ENCODE measurements around the gene SEPTIN14. TPM values are rescaled to one million over a fixed set of nuclear protein-coding genes. Genes with fewer than 3 reads are reported as not detected.
"Not testable (repeated sequence)": the region's sequence is repeated elsewhere in the genome, so short reads cannot be mapped to it uniquely, and the experiment has no call there.

The SEPTIN14 gene
- total RNA-seq = not detected

DNA sequence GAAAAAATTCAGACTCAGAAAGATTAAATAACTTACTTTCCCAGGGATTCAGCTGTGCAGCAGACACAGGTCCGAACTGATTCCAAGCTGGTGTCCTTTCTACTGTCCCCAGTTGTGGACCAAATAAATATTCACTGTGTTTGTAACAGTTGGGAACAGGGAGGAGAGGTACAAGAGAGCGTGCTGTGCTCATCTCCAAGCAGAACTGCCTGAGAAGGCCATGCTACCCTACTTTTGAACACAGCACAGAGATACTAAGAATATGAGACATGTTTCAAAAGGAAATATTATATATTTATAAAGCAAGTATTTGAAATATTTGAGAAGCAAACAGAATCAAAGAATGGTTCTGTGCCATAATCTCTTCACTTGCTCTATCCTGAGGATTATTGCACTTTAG lies at the start of gene SEPTIN14:
Gene SEPTIN14, minus strand, starts transcription at position 101 of the 400 bp plus-strand sequence. CDS start 756 bp downstream, outside the sequence.
- DNase-seq = not testable (repeated sequence)

DNA sequence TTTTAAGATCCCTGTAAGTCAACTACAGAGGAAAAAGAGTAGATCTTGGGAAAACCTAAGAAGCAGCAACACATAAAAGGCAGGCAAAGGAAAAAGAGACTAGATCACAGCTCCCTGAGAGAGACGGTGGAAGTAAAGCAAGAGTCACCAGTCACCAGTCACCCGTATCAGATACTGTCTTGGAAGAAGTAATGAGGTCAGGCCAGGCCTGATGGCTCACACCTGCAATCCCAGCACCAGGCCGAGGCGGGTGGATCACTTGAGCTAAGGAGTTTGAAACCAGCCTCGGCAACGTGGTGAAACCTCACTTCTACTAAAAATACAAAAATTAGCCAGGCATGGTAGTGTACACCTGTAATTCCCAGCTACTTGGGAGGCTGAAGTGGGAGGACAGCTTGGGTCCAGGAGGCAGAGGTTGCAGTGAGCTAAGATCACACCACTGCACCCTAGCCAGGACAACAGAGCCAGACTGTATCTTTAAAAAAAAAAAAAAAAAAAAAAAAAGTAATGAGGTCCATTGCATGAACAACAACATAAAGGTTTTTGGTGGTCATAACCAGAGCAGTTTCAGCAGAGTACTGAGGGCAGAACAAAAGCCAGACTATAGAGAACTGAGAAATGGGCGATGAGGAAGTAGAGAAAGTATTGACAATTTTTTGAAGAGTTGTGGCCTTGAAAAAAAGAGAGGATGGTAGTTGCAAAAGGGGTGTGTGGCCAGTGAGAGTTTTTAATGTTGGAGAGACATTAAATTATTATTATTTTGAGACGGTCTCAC lies 41.6 kb upstream of the SEPTIN14 start:
- DNase-seq = no peak

DNA sequence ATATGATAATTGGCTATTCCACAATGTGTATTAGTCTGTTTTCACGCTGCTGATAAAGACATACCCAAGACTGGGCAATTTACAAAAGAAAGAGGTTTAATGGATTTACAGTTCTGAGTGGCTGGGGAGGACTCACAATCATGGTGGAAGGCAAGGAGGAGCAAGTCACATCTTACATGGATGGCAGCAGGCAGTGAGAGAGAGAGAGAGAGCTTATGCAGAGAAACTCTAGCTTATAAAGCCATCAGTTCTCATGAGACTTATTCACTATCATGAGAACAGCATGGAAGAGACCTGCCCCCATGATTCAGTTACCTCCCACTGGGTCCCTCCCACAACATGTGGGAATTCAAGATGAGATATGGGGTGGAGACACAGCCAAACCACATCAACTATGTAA lies 38.5 kb upstream of the SEPTIN14 start:
- DNase-seq = not testable (repeated sequence)

DNA sequence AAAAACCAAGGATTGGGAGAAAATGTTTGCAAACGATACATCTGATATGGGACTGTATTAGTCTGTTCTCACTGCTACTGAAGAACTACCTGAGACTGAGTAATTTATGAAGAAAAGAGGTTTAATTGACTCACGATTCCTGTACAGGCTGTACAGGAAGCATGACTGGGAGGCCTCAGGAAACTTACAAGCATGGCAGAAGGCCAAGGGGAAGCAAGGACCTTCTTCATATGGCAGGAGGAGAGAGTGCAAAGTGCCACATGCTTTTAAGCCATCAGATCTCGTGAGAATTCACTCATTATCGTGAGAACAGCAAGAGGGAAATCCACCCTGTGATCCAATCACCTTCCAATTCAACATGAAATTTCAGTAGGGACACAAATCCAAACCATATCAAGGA lies 35.7 kb upstream of the SEPTIN14 start:
- no peak for DNase-seq

- DNase-seq = no peak
These were observed 32.5 kb upstream of the SEPTIN14 start for GRCh38 chr7:55895021-55895420.

DNA sequence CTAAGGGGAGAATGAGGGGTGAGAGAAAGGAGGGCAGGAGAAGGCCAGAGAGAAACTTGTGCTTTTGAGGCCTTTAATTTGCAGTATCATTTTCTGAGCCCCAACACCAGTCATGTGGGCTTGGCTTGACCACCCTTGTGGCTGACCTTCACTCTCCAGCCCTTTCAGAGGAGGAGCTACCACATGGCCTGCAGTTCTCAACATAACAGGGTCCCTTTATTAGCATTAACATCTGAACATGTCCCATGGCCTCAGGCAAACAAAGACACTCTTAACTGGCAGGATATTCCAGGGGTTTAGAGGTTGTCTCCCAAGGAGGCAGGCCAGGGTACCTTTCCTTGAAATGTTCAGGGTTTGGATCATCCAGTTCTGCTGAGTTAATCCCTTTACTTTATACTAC lies 31.4 kb upstream of the SEPTIN14 start:
- no peak for DNase-seq

GRCh38 chr7:55888378-55888777 lies 25.8 kb upstream of the SEPTIN14 start:
- not testable (repeated sequence) for DNase-seq

DNA sequence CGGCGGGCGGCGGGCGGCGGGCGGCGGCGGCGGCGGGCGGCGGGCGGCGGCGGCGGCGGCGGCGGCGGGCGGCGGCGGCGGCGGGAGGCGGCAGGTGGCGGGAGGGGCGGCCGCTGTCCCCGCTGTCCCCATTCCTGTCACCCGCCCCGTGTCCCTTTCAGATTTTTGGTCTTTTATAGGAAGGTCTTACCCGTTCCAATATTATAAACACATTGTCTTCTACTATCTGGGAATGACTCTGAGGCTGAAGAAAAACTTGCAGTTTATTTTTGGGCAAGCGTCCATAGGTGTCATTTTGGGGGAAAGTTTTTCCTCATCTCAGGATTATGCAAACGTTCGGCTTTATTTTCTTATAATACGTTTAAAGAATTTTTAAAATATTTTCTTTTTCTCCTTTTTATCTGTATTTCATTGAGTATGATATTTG lies 25.3 kb upstream of the SEPTIN14 start:
- no peak for DNase-seq

DNA sequence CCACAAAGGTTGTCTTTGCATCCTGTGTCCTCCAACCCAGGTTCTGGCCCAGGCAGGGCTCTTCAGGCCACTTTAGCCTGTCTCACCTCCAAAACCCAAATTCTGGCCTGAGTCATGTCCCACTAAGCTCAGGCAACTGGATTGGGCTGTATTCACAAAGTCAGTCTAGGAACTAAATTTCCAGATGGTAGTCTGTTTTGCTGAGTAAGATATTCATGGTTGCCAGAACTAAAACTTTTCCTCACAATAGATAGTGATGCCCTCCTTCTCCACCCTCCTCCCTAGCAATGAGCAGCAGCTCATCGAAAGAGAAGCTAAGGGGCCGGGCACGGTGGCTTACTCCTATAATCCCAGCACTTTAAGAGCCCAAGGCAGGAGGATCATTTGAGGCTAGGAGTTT lies 21.8 kb upstream of the SEPTIN14 start:
- no peak for DNase-seq

DNA sequence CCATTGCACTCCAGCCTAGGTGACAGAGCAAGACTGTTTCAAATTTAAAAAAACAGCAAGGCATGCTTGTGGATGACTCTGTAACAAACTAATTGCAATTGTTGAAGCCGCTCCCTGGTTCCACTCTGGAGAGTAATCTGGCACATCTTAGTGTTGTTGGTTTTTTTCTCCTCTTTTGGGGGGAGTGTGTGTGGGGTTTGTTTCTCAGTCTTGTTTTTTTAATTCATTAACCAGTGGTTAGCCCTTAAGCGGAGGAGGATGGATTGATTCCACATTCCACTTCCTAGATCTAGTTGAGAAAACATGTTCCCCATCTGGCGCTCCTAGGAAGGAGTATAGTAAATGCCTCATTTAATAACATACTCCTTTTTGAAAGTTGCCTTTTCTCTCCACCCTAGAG lies 16.1 kb upstream of the SEPTIN14 start:
- no peak for DNase-seq

- no peak for DNase-seq
These were observed 14.8 kb upstream of the SEPTIN14 start for GRCh38 chr7:55877308-55877707.

DNA sequence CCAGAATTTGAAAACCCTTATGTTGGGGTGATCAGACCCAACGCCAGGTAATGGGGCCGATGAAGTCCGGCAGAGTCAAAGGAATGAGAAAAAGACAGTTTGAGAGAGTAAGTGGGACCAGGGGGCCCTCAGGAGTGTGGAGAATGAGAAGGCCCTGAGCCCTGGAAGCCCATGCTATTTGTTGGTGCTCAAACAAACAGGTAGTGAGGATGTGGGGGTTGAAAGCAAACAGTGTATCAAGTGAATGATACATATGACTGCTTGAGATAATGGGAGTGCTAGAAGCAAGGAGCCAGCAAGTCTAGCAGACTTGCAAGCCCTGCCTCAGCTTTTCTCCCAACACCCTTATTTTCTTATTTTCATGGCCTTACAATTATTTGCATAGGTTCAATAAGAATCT lies 11.2 kb upstream of the SEPTIN14 start:
- DNase-seq = no peak

- no peak for DNase-seq
These were observed 9.5 kb upstream of the SEPTIN14 start for GRCh38 chr7:55871932-55872485.

GRCh38 chr7:55868989-55869388 lies 6.4 kb upstream of the SEPTIN14 start:
- DNase-seq = not testable (repeated sequence)

DNA sequence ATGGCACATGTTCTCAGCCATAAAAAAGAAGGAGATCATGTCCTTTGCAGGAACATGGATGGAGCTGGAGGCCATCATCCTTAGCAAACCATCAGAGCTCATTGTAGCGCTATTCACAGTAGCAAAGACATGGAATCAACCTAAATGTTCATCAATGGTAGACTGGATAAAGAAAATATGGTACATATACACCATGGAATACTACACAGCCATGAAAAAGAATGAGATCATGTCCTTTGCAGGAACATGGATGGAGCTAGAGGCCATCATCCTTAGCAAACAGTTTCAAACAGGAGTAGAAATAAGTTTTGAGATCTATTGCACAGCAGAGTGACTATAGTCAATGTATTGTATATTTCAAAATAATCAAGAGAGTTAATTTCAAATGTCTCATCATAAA lies 17.4 kb downstream of the SEPTIN14 start:
- DNase-seq = not testable (repeated sequence)

GRCh38 chr7:55838595-55838994 lies 24.0 kb downstream of the SEPTIN14 start:
- DNase-seq = no peak

DNA sequence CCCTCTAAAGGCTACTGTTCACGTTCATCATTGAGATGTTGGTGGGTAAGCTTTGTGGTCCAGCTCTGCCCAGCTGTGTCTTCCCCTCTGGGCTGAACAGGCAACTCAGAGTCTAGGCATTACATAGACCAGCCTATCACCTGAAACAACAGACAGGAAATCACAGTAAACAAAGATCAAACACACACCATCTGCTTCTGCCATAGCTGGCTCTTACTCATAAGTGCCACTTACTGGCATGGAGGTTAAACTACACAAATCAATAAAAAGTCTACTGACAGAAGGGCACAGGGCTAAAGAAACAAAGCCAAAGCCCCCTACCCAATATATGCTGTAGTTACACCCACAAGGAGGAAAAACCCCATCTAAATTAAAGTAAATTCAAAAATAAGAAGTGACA lies 35.0 kb downstream of the SEPTIN14 start:
- no peak for DNase-seq

DNA sequence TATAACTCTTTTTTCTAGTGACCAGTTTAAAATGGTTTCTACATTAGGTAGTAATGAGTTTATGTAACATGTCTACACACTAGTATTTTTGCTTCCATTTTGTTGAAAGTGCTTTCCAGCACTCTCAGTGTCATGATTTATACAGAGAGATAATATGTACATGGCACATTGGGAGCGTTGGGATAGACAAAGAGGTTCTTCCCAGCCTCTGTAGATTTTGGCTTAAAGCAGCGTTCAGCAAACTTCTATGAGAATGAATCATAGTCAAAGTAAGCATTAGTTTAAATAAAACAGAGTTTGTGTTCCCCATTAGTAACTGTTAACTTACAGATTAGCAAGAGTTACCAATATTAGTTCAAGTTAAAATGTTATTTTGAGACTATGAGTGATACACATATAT lies 43.9 kb downstream of the SEPTIN14 start:
- DNase-seq = no peak

GRCh38 chr7:55797260-55797659 lies 65.3 kb downstream of the SEPTIN14 start:
- DNase-seq = not testable (repeated sequence)

DNA sequence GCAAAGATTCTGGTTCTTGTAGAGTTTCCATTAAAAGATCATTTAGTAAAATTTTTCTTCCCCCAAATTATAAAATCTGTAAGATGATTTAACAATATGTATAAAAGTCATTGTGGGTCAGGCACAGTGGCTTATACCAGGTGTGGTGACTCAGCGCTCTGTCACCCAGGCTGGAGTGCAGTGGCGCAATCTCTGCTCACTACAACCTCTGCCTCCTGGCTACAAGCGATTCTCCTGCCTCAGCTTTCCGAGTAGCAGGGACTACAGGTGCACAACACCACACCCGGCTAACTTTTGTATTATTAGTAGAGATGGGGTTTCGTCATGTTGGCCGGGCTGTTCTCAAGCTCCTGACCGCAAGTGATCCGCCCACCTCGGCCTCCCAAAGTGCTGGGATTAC lies 68.0 kb downstream of the SEPTIN14 start:
- DNase-seq = no peak

- DNase-seq = no peak
These were observed 70.5 kb downstream of the SEPTIN14 start for GRCh38 chr7:55792048-55792447.

DNA sequence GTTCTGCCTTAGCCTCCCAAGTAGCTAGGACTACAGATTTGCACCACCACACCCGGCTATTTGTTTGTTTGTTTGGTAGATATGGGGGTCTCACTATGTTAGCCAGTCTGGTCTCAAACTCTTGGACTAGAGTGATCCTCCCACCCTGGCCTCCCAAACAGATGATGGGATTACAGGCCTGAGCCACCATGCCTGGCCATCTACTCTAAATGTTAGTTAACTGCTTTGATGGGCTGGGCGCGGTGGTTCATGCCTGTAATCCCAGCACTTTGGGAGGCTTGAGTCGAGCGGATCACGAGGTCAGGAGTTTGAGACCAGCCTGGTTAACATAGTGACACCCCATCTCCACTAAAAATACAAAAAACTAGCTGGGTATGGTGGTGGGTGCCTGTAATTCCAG lies 74.8 kb downstream of the SEPTIN14 start:
- no peak for DNase-seq

DNA sequence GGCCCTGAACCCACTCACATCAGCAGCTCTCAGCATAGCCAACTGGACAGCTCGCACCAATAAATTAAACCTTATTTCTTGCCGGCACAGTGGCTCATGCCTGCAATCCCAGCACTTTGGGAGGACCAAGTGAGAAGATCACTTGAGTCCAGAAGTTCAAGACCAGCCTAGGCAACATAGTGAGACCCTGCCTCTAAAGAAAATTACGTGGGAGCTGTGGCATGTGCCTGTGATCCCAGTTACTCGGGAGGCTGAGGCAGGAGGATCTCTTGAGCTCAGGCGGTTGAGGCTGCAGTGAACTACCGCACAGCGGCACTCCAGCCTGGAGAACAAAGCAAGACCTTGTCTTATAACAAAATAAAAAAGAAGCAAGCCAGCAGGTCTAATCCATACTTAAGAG lies 75.7 kb downstream of the SEPTIN14 start:
- DNase-seq = no peak

GRCh38 chr7:55785444-55785843 lies 77.1 kb downstream of the SEPTIN14 start:
- DNase-seq = not testable (repeated sequence)

GRCh38 chr7:55784151-55784550 lies 78.4 kb downstream of the SEPTIN14 start:
- no peak for DNase-seq
